ENCODE measurements around the gene C3orf20.

Gene C3orf20

DNA sequence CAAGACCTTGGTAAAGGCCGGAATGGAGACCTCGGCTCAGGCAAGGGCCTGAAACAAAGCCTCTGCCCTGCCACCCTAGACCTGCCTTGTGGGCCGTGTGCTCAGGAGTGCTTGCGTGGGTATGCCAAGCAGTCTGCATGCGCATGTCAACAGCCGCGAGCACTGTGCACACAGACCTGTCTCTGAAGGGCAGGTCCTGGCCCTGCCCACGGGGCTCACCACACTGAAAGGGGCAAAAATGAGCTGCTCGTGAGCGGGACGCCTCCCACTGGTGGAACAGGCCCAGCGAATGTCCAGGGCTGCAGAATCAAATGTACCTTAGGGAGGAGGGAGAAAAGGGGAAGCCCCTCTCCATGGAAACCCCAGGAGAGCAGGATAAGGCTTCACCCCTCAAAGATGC lies 99.5 kb downstream of the C3orf20 start:
- no peak for DNase-seq (ENCODE audit: low read depth in 2 of 2)

GRCh38 chr3:14775011-14775410 lies 100.1 kb downstream of the C3orf20 start:
- no peak for DNase-seq (ENCODE audit: low read depth in 2 of 2)

DNA sequence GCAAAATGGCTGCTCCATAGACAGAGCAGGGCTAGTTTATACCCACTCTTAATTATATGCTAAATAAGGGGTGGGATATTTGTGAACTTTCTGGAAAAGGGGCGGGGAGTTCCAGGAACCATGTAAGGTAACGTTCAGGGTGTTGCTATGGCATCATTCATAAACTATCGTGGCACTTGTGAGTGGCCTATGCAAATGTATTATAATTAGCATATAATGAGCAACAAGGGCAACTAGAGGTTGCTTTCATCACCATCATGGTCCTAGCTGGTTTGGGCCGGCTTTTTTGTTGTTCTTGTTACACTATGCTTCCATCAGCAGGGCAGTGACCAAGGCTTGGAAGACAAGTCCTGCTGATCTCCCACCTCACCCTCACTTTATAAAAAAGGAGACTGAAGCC lies 100.6 kb downstream of the C3orf20 start:
- no peak for DNase-seq (ENCODE audit: low read depth in 2 of 2)

GRCh38 chr3:14779069-14779685 lies 104.2 kb downstream of the C3orf20 start:
- DNase-seq (ENCODE audit: low read depth in 2 of 2), result no peak

DNA sequence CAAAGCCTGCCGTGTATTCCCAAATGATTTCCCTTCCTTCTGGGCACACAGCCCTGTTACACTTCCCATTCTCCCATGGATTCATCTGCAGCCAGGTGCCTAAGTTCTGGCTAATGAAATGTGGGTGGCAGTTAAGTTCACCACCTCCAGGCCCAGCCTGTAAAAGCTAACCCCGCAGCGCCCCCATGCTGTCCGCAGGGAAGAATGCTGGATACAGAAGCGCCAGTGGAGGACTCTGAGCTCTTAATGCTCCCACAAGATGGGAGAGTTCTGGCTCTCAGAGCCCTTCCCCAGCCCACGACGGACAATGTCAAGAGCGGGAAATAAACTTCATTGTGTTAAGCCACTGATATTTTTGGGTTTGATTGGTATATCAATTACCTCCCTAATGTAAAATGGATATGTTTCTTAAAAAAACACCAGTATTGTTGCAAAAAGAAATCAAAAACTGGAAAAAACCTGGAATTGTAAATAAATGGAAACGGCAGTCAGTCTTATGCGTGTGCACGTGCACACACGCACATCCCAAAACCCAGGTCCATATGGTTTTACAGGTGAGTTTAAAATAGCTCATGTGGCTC lies 106.1 kb downstream of the C3orf20 start:
- DNase-seq (ENCODE audit: low read depth in 2 of 2), result no peak

DNA sequence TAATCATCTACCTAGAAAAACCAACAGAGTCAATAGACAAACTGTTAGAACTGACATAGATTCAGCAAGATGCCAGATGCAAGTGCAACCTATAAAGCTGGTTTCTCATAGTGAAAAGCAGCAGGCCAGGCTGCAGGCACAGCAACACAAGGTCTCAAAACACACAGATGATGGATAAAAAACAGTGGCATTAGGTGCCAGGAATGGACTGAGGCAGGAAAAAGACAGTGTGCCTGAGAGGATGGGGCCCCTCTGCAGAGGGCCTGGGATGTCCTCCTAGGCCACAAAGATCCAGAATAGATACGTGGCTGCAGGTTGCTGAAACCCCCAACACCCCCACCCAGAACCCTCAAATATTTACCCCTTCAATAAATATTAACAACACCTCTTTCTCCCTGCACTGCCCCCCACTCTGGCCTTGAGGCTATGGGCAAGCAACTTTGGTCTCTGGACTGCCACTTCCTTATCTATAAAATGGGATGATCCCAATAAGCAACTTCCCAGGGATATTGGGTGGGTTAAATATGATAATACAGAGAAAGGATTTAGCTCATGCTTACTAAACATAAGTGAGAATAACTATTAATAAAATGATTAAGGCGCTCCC lies 108.6 kb downstream of the C3orf20 start:
- DNase-seq (ENCODE audit: low read depth in 2 of 2), result no peak

DNA sequence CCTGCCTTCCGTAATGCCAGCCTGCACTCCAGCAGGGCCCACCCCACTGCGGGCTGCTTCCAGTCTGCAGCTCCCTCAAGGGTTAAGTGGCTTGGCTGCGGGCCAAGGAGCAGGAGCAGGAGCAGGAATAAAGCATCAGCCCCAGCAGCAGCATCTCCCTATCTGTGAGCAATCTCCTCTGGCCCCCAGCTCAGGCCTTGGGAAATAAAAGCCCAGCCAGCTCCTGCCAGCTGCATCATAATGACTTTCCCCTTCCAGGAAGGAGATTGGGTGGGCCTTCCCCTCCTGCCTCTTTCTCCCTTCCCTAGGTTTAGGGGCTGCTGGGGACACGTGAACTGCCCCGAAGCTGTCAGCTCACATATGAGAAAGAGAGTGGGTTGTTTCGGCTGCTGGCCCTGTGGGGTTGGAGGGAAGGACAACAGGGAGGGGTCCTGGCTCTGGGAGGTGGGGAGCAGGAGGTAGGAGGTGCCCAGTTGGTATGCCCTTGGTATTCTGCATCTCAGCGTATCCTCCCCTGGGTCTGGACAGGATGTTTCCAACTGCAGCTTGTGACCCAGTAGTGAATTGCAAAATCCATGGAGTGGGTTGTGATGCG lies 109.2 kb downstream of the C3orf20 start:
- DNase-seq (ENCODE audit: low read depth in 2 of 2), result no peak

GRCh38 chr3:14785207-14786155 lies 110.5 kb downstream of the C3orf20 start:
- no peak for DNase-seq (ENCODE audit: low read depth in 2 of 2)

DNA sequence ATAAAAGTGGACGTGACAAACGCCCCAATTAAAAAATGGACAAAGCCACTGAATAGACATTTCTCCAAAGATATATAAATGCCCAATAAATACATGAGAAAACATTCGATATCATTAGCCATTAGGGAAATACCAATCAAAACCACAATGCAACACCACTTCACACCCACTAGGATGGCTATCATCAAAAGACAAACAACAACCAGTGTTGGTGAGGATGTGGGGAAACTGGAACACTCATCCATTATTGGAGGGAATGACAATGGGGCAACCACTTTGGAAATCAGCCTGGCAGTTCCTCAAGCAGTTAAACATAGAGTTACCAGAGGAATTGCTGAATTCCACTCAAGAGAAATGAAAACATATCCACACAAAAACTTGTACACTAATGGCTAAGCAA lies 111.4 kb downstream of the C3orf20 start:
- DNase-seq (ENCODE audit: low read depth in 2 of 2), result no peak

DNA sequence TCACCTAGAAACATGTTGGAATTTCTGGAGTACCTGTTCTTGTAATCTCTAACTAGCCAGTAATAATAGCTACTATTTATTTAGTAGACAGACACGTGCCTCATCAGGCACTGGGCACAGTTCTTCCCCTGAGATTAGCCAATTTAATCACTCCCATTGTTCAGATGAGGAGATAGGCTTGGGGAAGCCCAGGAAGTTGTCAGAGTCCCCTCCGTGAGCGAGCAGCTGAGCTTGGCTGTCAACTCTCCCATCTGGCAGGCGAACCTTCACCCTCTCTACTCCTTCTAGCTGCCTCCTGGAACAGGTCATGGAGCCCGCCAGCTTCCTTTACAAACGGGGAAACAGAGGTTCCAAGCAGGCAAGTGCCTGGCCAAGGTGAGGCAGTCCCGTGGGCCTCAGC lies 112.7 kb downstream of the C3orf20 start:
- DNase-seq (ENCODE audit: low read depth in 2 of 2), result no peak

DNA sequence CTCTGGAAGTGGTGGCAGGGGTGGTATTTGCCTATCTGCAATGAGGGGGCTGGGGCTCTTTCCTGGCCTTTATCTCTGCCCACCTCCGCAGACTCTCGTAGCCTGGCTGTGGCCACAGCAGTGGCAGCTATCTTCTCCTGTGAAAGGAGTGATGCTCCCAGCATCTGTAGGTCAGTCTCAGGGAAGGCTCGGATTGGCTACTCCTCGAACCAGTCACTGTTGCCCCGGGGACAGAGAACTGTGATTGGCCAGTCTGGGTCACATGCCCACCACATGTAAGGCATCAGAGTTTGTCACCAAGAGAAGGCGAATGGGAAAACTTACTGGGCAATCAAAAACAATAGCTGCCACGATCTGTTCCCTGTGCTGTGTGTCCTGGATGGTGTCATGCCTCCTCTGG lies 113.7 kb downstream of the C3orf20 start:
- DNase-seq (ENCODE audit: low read depth in 2 of 2), result no peak

GRCh38 chr3:14789221-14789620 lies 114.3 kb downstream of the C3orf20 start:
- DNase-seq (ENCODE audit: low read depth in 2 of 2), result no peak

- DNase-seq (ENCODE audit: low read depth in 2 of 2), result no peak
Measured at GRCh38 chr3:14789640-14790285, 114.8 kb downstream of the C3orf20 start.

- peak in 1 of 2 donors; percentile 6 for DNase-seq (ENCODE audit: low read depth in 2 of 2)
Measured at GRCh38 chr3:14791343-14791945, 116.5 kb downstream of the C3orf20 start.

- no peak for DNase-seq (ENCODE audit: low read depth in 2 of 2)
Measured at GRCh38 chr3:14792691-14793121, 117.8 kb downstream of the C3orf20 start.

DNA sequence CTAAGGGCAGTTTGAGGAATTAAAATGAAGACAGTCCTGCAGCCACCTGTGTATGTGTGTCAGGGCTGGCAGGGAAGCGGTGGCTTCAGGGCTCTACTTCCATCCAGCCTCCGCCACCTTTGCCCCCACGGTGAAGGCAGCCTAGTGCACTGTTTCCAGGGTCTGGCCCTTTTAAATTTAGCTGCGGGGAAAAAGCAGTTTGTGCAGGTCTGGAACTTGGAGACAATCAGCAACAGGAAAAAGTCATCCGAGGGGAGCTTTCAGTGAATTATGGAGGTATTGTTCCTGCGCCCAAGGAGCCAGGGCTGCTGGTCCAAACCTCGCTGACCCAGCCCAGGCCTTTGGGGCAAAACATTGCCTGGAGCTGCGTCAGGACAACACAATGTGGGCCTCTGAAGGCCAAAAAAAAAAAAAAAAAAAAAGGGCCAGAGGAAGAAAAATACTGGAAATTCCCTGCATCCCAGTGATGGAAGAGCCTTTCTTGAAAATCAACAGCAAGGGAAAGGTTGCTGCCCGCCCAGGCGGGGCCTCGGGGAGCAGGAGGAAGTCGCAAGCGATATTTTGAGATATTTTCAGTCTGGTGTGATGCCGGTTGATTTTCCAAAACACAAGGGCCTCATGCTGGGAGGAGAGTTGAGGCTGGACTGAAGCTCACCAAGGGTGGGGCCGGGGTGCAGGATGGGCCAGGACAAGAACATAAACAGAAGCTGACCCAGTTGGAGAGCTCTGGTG lies 118.4 kb downstream of the C3orf20 start:
- no peak for DNase-seq (ENCODE audit: low read depth in 2 of 2)

GRCh38 chr3:14793858-14794234 lies 118.9 kb downstream of the C3orf20 start:
- DNase-seq (ENCODE audit: low read depth in 2 of 2), result no peak

GRCh38 chr3:14794435-14794834 lies 119.5 kb downstream of the C3orf20 start:
- DNase-seq (ENCODE audit: low read depth in 2 of 2), result no peak

DNA sequence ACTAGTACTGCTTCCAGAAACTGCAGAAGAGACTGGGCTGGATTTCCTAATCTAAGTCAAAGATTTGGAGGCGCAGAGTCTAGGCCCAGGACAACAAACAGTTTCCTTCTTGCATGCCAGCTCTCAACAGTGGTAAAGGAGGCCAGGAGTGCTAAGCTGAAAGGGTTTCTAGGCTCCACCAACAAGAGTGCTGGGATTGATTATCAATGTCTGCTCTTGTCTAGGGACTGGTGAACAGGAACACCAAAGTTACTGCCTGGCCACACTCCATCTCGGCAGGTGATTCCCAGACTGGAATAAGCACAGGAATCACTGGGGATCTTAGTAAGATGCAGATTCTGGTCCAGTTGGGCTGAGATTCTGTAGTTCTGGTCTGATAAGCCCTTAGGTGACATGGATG lies 121.1 kb downstream of the C3orf20 start:
- DNase-seq (ENCODE audit: low read depth in 2 of 2), result no peak

- no peak for DNase-seq (ENCODE audit: low read depth in 2 of 2)
Measured at GRCh38 chr3:14796403-14797077, 121.6 kb downstream of the C3orf20 start.

Data from stimulated activated CD8-positive, alpha-beta memory T cell treated with anti-CD3 and anti-CD28 coated beads, Interleukin-7, amount 100 ng/mL, for 4 hours (primary cell).